T follicular helper cell (primary cell): ENCODE measurements around the gene GH2.

ENCODE experiments used
- DNase-seq: peaks from one replicate; pipeline ENCODE4 v3.0.0-alpha.2; 2020; ENCODE audit warnings: low read depth

The GH2 gene

DNA sequence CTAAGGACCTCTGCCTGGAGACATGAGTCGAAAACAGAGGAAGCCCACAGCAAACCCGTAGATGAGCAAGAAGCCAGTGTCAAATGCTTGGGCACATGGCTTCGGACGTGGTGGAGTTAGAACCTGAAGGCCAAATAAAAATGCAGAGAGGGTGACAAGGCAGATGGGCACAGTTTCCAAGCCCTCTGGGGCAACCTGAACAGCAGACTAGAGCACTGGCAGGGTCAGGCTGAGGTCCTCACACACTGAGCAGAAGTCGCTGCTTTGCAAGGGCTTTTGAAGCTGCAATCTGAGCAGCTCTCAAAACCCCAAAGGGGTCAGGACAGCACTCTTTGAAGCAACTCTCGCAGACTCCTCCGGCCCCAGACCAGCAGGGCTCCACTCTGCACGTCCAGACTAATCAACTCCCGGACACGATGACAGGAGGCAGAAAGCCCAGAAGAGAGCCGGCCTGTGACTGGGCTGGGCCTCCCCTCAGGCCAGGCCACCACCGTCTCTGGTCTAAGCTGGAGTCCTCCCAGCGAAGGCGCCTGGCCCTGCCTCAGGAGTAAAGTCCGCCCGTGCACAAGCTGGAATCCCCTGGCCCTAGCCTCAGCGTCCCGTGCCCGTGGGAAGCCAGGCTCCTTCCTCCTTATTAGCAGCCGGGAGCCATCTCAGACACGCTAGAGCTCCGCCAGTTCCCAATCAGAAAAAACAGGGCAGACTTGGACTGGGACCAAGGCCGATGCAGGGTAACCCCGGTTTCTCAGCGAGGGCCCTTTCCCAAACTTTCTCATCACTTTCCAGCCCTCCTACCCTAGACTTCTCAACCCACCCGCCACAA lies 40.2 kb downstream of the GH2 start:
- no peak for DNase-seq

DNA sequence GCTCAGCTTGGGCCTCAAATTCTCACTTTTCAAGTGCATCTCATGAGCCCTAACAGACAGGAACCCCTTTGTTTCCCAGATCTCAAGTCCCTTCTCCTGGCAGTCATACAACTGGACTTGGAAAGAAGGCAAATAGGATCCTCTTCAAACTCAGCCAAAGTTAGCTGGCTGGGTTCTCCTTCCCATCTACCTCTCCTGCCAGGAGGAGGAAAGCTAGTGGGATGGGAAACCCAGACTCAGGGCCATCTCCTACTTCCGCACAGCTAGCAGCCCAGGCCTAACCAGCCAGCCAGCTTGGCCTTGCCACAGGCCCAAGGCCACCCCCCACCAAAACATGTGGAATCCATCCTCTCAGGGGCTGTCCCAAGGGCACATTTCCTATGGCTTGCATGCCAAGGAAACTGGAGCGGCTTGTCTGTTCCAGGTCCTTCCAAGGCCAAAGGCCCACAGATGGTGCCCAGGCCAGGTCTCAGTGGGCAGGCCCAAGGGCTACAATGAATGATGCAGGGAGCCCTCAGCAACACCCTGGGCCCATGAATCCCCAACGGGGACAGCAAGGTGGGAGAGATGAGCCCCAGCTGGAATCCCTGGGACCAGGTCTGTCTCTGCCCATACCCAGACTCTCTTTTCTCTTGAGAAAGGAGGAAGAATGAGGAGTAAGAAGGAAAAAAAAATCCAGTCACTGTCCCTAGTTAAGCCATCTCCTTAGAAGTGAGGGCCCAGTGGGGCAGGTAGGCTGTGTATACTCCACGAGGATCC lies 41.0 kb downstream of the GH2 start:
- no peak for DNase-seq

- no peak for DNase-seq
Measured at GRCh38 chr17:63838631-63839171, 43.0 kb downstream of the GH2 start.

- no peak for DNase-seq
Measured at GRCh38 chr17:63837962-63838600, 43.7 kb downstream of the GH2 start.

DNA sequence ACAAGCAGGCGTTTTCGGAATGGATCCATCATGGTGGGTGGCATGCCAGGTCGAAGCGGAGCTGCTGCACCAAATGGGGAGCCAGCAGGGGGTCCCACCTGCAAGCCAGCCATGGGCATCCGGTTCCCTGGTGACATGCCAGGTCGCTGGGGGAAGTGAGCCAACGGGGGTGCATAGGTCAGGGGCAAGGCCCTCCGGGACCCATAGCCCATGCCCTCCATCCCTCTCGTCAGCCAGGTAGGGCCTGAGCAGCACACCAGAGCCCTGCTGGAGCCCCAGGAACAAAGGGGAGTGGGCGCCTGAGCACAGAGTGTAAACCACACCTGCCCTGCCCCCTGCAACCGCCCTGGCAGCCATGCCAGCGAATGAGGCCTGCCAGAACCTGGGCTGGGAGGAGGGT lies 44.3 kb downstream of the GH2 start:
- no peak for DNase-seq

DNA sequence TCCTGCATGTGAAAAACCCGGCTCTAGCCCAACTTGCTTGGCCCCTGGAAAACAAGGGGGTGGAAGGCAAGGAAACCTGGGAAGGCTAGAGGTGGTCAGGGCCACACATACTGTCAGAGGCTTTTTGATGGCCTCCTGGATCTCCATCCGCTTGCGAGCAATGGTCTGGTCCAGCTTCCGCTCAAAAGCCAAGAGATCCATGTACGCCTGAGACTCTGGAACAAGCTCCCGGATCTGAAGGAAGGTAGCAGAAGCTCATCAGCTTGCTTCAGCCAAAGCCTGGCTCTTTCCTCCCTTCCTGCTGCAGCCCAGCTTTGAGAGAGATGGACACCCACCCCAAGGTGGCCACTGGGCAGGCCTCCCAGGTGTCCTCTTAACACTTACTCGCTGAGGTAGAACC lies 44.9 kb downstream of the GH2 start:
- DNase-seq = no peak

GRCh38 chr17:63835167-63835720 lies 46.5 kb downstream of the GH2 start:
- DNase-seq = no peak

- DNase-seq = peak; percentile 60
Measured at GRCh38 chr17:63834431-63835166, 47.1 kb downstream of the GH2 start.

- DNase-seq = no peak
Measured at GRCh38 chr17:63833741-63834373, 47.9 kb downstream of the GH2 start.

- DNase-seq = no peak
Measured at GRCh38 chr17:63833026-63833740, 48.6 kb downstream of the GH2 start.

DNA sequence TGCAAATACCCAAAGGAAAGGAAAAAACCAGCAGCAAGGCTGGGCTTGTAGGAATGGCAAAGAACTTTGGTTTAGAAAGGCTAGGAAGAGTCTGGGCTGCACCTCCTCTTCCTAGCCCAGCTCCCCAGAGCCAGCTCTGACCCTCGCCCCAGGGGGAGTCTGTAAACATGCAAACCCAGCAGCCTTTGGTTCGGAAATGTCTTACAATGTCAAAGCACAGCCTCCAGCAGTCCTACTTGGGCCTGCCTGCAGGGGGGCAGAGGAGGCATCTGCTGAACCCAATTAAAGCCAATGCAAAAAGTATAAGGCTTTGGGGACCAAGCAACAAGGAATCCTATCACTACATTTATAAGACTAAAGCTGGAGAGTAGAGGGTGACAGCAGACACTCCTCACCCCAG lies 49.3 kb downstream of the GH2 start:
- no peak for DNase-seq

DNA sequence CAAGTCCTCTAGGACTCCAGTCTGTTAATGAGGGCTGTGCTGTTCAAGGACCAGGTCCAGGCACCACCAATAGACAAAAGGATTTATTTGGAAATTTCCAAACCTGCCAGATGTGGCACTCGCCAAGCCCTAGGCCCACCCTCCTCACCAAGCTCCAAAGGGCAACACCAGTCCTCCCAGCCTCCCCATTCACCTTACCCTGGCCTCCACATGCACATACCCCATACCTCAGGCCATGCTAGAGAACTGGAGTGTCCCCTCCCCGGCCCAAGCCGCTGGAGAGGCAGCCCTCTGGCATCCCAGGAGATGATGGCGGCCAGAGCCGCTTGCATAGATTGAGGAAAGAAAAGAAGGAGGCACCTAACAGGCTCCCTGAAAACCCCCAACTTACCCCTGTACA lies 49.7 kb downstream of the GH2 start:
- no peak for DNase-seq

- DNase-seq = no peak
Measured at GRCh38 chr17:63831505-63831904, 50.2 kb downstream of the GH2 start.

- no peak for DNase-seq
Measured at GRCh38 chr17:63830904-63831491, 50.7 kb downstream of the GH2 start.

GRCh38 chr17:63830278-63830677 lies 51.5 kb downstream of the GH2 start:
- DNase-seq = no peak
